Measurements from ENCODE around the gene ARFIP1. TPM values are rescaled to one million over a fixed set of nuclear protein-coding genes. Genes with fewer than 3 reads are reported as not detected.

The ARFIP1 gene
- total and polyA plus RNA-seq, 2 of the 8 experiments (the other 6 are each of a cell fraction or from before 2014, with no cell fraction given): 13.5 to 38.0 TPM

- no peaks in the 10 kb centered on the region for H3K9me3 ChIP-seq (ENCODE audit: insufficient read depth in 2 of 2, low read depth in 1 of 2, low read length in 1 of 2)
- no peak overlapping the region for H3K4me2 ChIP-seq (ENCODE audit: insufficient read depth in 1 of 2, low read depth in 2 of 2, low read length in 2 of 2)
- H3K79me1 ChIP-seq (ENCODE audit: low read depth, low read length): no peaks in the 10 kb centered on the region
- H3K14ac ChIP-seq (ENCODE audit: insufficient read length): no peak overlapping the region
- POLR2A ChIA-PET (ENCODE audit: partially characterized antibody): no interaction called here
- DNase-seq (ENCODE audit: low read depth in 1 of 2, low spot score in 2 of 2) (no peak), FAIRE-seq (no peak)
- no peak overlapping the region for H3K4ac ChIP-seq (replicated peaks; ENCODE audit: insufficient read length, low read depth, low read length)
- H2AFZ ChIP-seq (ENCODE audit: low read length): no peak overlapping the region
- CTCF ChIA-PET (ENCODE audit: partially characterized antibody): no interaction called here
- H3K79me2 ChIP-seq (ENCODE audit: control insufficient read depth in 1 of 2, insufficient read depth in 2 of 2, low read length in 2 of 2): no peaks in the 10 kb centered on the region
- no peaks in the 10 kb centered on the region for H4K20me1 ChIP-seq (replicated peaks in 1 of 2; ENCODE audit: control insufficient read depth in 1 of 2, insufficient read depth in 2 of 2, low read length in 2 of 2)
- peaks cover 0 to 4% (median 1%) of the 10 kb centered on the region in 4 experiments; a peak in 1 of 7 replicates for H3K4me1 ChIP-seq (replicated peaks in 1 of 4; ENCODE audit: control insufficient read depth in 3 of 4, insufficient read depth in 4 of 4, low read length in 3 of 4)
- H2BK12ac ChIP-seq (ENCODE audit: low read depth, low read length): no peak overlapping the region
- H2BK5ac ChIP-seq (ENCODE audit: low read depth, low read length): no peak overlapping the region
- no peak overlapping the region for H3K9ac ChIP-seq (replicated peaks in 1 of 4; ENCODE audit: extremely low read depth in 1 of 4, low read depth in 3 of 4, low read length in 3 of 4)
- H4K5ac ChIP-seq (ENCODE audit: insufficient read length, low read depth, low read length): no peak overlapping the region
- no peak overlapping the region for H2AK5ac ChIP-seq (ENCODE audit: low read depth, low read length)
- H3K4me3 ChIP-seq (ENCODE audit: extremely low read depth in 1 of 4, insufficient read depth in 2 of 4, low read depth in 3 of 4, low read length in 4 of 4): no peak overlapping the region
- H2BK120ac ChIP-seq (replicated peaks; ENCODE audit: low read depth, low read length): no peak overlapping the region
- no peaks in the 10 kb centered on the region for H3K36me3 ChIP-seq (ENCODE audit: control insufficient read depth in 2 of 4, insufficient read depth in 4 of 4, low read length in 3 of 4)
- no peak overlapping the region for H4K91ac ChIP-seq (replicated peaks; ENCODE audit: insufficient read length, low read length)
- no peak overlapping the region for H3K23ac ChIP-seq (ENCODE audit: insufficient read length)
- WGBS, 2 experiments (ENCODE audit: extremely low coverage in 1 of 2, insufficient coverage in 1 of 2, insufficient read length in 1 of 2, insufficient replicate concordance in 2 of 2, low coverage in 1 of 2, low lambda C conversion rate in 2 of 2, missing lambda C conversion rate in 1 of 2): 86% methylated on average over 1 of the region's 1 CpG; no CpG with 5 or more reads in 1 of the 2 experiments
- H2BK20ac ChIP-seq (ENCODE audit: low read length): no peak overlapping the region
- H3K23me2 ChIP-seq (ENCODE audit: low read depth, low read length): peaks cover 3% of the 10 kb centered on the region
- H3K18ac ChIP-seq (ENCODE audit: extremely low read depth, low read length): no peak overlapping the region
- H3K27me3 ChIP-seq (replicated peaks in 1 of 4; ENCODE audit: control insufficient read depth in 3 of 4, extremely low read depth in 1 of 4, insufficient read depth in 3 of 4, low read length in 3 of 4): no peaks in the 10 kb centered on the region
- no peak overlapping the region for H4K8ac ChIP-seq (ENCODE audit: extremely low read depth, insufficient read depth, low read length)
- no peak overlapping the region for H3K27ac ChIP-seq (ENCODE audit: low read depth, low read length)
- H2BK15ac ChIP-seq (ENCODE audit: low read length): no peak overlapping the region
- no peak overlapping the region for H3K56ac ChIP-seq (replicated peaks; ENCODE audit: insufficient read length, low read depth, low read length)
- TF ChIP-seq EGR1 (IDR thresholded peaks at IDR 0.05; ENCODE audit: borderline replicate concordance, low read depth, low read length) (no peak), SAP30 (IDR thresholded peaks at IDR 0.05; ENCODE audit: insufficient read depth, insufficient replicate concordance, low read length) (no peak), CEBPB (IDR thresholded peaks at IDR 0.05; ENCODE audit: low read depth, low read length) (no peak), RFX5 (IDR thresholded peaks at IDR 0.05; ENCODE audit: borderline replicate concordance, low read depth, low read length) (no peak), NANOG (IDR thresholded peaks at IDR 0.05; ENCODE audit: insufficient read depth, low read depth, low read length, poor library complexity, severe bottlenecking) (no peak), PHF8 (conservative IDR thresholded peaks at IDR 0.05; ENCODE audit: low read depth, low read length) (no peak), TCF12 (IDR thresholded peaks at IDR 0.05; ENCODE audit: low read depth, low read length) (no peak), JUN (IDR thresholded peaks at IDR 0.05; ENCODE audit: low read depth, low read length) (no peak), FOSL1 (IDR thresholded peaks at IDR 0.05; ENCODE audit: insufficient read depth, low read depth, low read length) (no peak), SIX5 (IDR thresholded peaks at IDR 0.05; ENCODE audit: low read depth, low read length) (no peak), ATF2 (IDR thresholded peaks at IDR 0.05; ENCODE audit: low read length) (no peak), ATF3 (IDR thresholded peaks at IDR 0.05; ENCODE audit: insufficient read depth, low read depth, low read length) (no peak)
These were observed 5.8 kb upstream of the ARFIP1 start for GRCh38 chr4:152773953-152774352.
